HCT116 (cell line): Measurements from ENCODE around the gene MOB3B. TPM values are rescaled to one million over a fixed set of nuclear protein-coding genes. Genes with fewer than 3 reads are reported as not detected.

Experiments
- ATAC-seq: fragments of 200-7000 bp; cut with Tn5 transposase; 2 replicates; pipeline ENCODE4 v1.9.1; 2020; ENCODE audit warnings: mild to moderate bottlenecking, moderate library complexity
- BruUV-seq: library from RNA; stranded (reverse); fragments of 400-500 nt; replicated peaks from 2 replicates; lab custom pipeline; 2021; lab: Mats Ljungman, UMichigan
- CTCF ChIA-PET: fragments of 300-600 bp; sonication (Branson Sonifier 250); formaldehyde crosslinking; loops from one replicate; lab custom pipeline; 2021; ENCODE audit warnings: antibody characterized with exemption; lab: Charles Lee
- POLR2A ChIA-PET: fragments of 300-600, 350-600 bp; sonication (Branson Sonifier 250); formaldehyde crosslinking; loops from one replicate; lab custom pipeline; 2021; ENCODE audit warnings: antibody characterized with exemption; lab: Charles Lee
- RAD21 ChIA-PET, 2 experiments: fragments of 300-600 bp; sonication (Branson Sonifier 250); formaldehyde crosslinking; loops; one replicate each; lab custom pipeline; 2023; ENCODE audit warnings: low total read pairs in 2 of 2; ENCODE audit not compliant: uncharacterized antibody in 2 of 2, unreplicated experiment in 2 of 2, low non-redundant PET in 1 of 2; lab: Charles Lee
- DNase-seq: peaks from one replicate; pipeline ENCODE4 v3.0.0-alpha.2; 2010; ENCODE audit warnings: low read depth, low spot score
- H2AFZ ChIP-seq: fragments of 200-600 bp; shearing (Covaris generic), sonication (generic); 2 replicates; pipeline ENCODE4 v1.6.1; 2017; ENCODE audit warnings: low read depth, mixed run types, mixed read lengths, antibody characterized with exemption, low read length; ENCODE audit not compliant: poor library complexity, severe bottlenecking
- H3K27ac ChIP-seq: 2 replicates; pipeline ENCODE4 v1.5.1; 2012; ENCODE audit warnings: low read depth, low read length
- H3K27me3 ChIP-seq: fragments of 200-600 bp; sonication (generic); 2 replicates; pipeline ENCODE4 v1.6.1; 2016; ENCODE audit warnings: mixed run types, low read length, mixed read lengths; ENCODE audit not compliant: insufficient read depth
- H3K36me3 ChIP-seq, 2 experiments: fragments of 200-500 bp in 1 of 2; fragments of 200-600 bp in 1 of 2; sonication (Bioruptor generic) in 1 of 2; sonication (generic) in 1 of 2; 2 replicates each; pipeline versions ENCODE4 v1.5.1 to v1.6.1; 2014 to 2016; ENCODE audit warnings: low read length in 2 of 2, inconsistent platforms in 1 of 2, mixed read lengths in 1 of 2, mixed run types in 1 of 2; ENCODE audit not compliant: insufficient read depth in 2 of 2, control insufficient read depth in 1 of 2
- H3K4me1 ChIP-seq, 2 experiments: fragments of 200-600 bp in 1 of 2; sonication (generic) in 1 of 2; 2 replicates each; pipeline versions ENCODE4 v1.5.1 to v1.6.1; 2012 to 2017; ENCODE audit warnings: low read length in 2 of 2, inconsistent platforms in 1 of 2, mild to moderate bottlenecking in 1 of 2, mixed read lengths in 1 of 2, mixed run types in 1 of 2, moderate library complexity in 1 of 2; ENCODE audit not compliant: insufficient read depth in 2 of 2, control insufficient read depth in 1 of 2
- H3K4me2 ChIP-seq: fragments of 200-600 bp; sonication (generic); 2 replicates; pipeline ENCODE4 v1.6.1; 2017; ENCODE audit warnings: mixed run types, low read length, mixed read lengths
- H3K4me3 ChIP-seq, 2 experiments: fragments of 200-600 bp in 1 of 2; sonication (generic) in 1 of 2; replicated peaks in 1 of 2; 2 replicates each; pipeline ENCODE4 v1.5.1; 2011 to 2016; ENCODE audit warnings: low read length in 2 of 2, control low read depth in 1 of 2, low read depth in 1 of 2, mild to moderate bottlenecking in 1 of 2, mixed read lengths in 1 of 2, mixed run types in 1 of 2
- H3K79me2 ChIP-seq: fragments of 200-600 bp; sonication (generic); 2 replicates; pipeline ENCODE4 v1.6.1; 2017; ENCODE audit warnings: mild to moderate bottlenecking, mixed run types, low read length, moderate library complexity, mixed read lengths; ENCODE audit not compliant: insufficient read depth
- H3K9ac ChIP-seq: fragments of 200-600 bp; sonication (generic); 2 replicates; pipeline ENCODE4 v1.6.1; 2016; ENCODE audit warnings: low read length, mixed read lengths
- H3K9me2 ChIP-seq: fragments of 200-600 bp; sonication (generic), shearing (Covaris generic); 2 replicates; pipeline ENCODE4 v1.6.1; 2017; ENCODE audit warnings: mixed run types, mild to moderate bottlenecking, moderate library complexity; ENCODE audit not compliant: insufficient read depth
- H3K9me3 ChIP-seq, 2 experiments: fragments of 200-500 bp in 1 of 2; fragments of 200-600 bp in 1 of 2; sonication (Bioruptor generic) in 1 of 2; sonication (generic) in 1 of 2; 2 replicates each; pipeline ENCODE4 v1.6.1; 2014 to 2017; ENCODE audit warnings: low read length in 2 of 2, mixed read lengths in 2 of 2, inconsistent platforms in 1 of 2, low read depth in 1 of 2, mild to moderate bottlenecking in 1 of 2, mixed run types in 1 of 2, moderate library complexity in 1 of 2; ENCODE audit not compliant: control insufficient read depth in 1 of 2, insufficient read depth in 1 of 2
- H4K20me1 ChIP-seq: fragments of 200-600 bp; sonication (generic), shearing (Covaris generic); 2 replicates; pipeline ENCODE4 v1.6.1; 2017; ENCODE audit warnings: mixed run types, mild to moderate bottlenecking, moderate library complexity; ENCODE audit not compliant: insufficient read depth
- ATF3 ChIP-seq: IDR thresholded peaks from 2 replicates; pipeline ENCODE4 v1.6.1; 2012
- CBX3 ChIP-seq: IDR thresholded peaks from 2 replicates; pipeline ENCODE4 v1.6.1; 2012; ENCODE audit warnings: low read depth
- CEBPB ChIP-seq: IDR thresholded peaks from 2 replicates; pipeline ENCODE4 v1.6.1; 2012; ENCODE audit warnings: low read depth
- CTCF ChIP-seq, 3 experiments: fragments of 200-600 bp in 1 of 3; sonication (generic) in 1 of 3; IDR thresholded peaks in 2 of 3; conservative IDR thresholded peaks in 1 of 3; 2 replicates each; pipeline ENCODE4 v1.5.1; 2012 to 2017; ENCODE audit warnings: low read depth in 2 of 3, low read length in 2 of 3, antibody characterized with exemption in 1 of 3, borderline replicate concordance in 1 of 3, control low read depth in 1 of 3, mild to moderate bottlenecking in 1 of 3, mixed read lengths in 1 of 3, mixed run types in 1 of 3, moderate library complexity in 1 of 3; ENCODE audit not compliant: insufficient read depth in 1 of 3
- EGR1 ChIP-seq: IDR thresholded peaks from 2 replicates; pipeline ENCODE4 v1.6.1; 2012; ENCODE audit warnings: low read depth
- ELF1 ChIP-seq: IDR thresholded peaks from 2 replicates; pipeline ENCODE4 v1.6.1; 2012; ENCODE audit warnings: low read depth, borderline replicate concordance
- FOSL1 ChIP-seq: IDR thresholded peaks from 2 replicates; pipeline ENCODE4 v1.6.1; 2012; ENCODE audit warnings: low read depth
- JUND ChIP-seq: IDR thresholded peaks from 2 replicates; pipeline ENCODE4 v1.6.1; 2012
- MAX ChIP-seq: IDR thresholded peaks from 2 replicates; pipeline ENCODE4 v1.6.1; 2012
- POLR2A ChIP-seq: IDR thresholded peaks from 2 replicates; pipeline ENCODE4 v1.7.0; 2011; ENCODE audit warnings: borderline replicate concordance; ENCODE audit not compliant: insufficient read depth, insufficient read length; ENCODE audit errors: extremely low read depth
- POLR2AphosphoS5 ChIP-seq: IDR thresholded peaks from 2 replicates; pipeline ENCODE4 v1.6.1; 2011; ENCODE audit warnings: mild to moderate bottlenecking, low read depth, low read length, moderate library complexity
- SIN3A ChIP-seq: IDR thresholded peaks from 2 replicates; pipeline ENCODE4 v1.6.1; 2012; ENCODE audit warnings: low read depth
- SP1 ChIP-seq: IDR thresholded peaks from 2 replicates; pipeline ENCODE4 v1.6.1; 2012; ENCODE audit warnings: low read depth
- TCF7L2 ChIP-seq: IDR thresholded peaks from 2 replicates; pipeline ENCODE4 v1.7.0; 2011; ENCODE audit warnings: borderline replicate concordance, inconsistent platforms; ENCODE audit not compliant: insufficient read depth, insufficient read length; ENCODE audit errors: extremely low read depth
- YY1 ChIP-seq: IDR thresholded peaks from 2 replicates; pipeline ENCODE4 v1.6.1; 2011; ENCODE audit warnings: low read length, low read depth, moderate library complexity, mild to moderate bottlenecking; ENCODE audit not compliant: insufficient replicate concordance; ENCODE audit errors: extremely low read depth
- ZFX ChIP-seq: fragments of 450-650 bp; IDR thresholded peaks from 2 replicates; pipeline ENCODE4 v1.6.1; 2017
- ZNF274 ChIP-seq: fragments of 200-500 bp; sonication (Bioruptor generic); IDR thresholded peaks from 2 replicates; pipeline ENCODE4 v1.6.1; 2014; ENCODE audit warnings: mild to moderate bottlenecking, low read depth, low read length, inconsistent platforms
- intact Hi-C: fragments of 100-400 bp; cut with micrococcal nuclease; formaldehyde crosslinking; loops from 2 replicates; pipeline ENCODE4 v1.10.0; 2022
- total RNA-seq: library from RNA; stranded (reverse); gene quantifications from one replicate; pipeline ENCODE4 v1.2.1, GENCODE V29; 2021; ENCODE audit not compliant: unreplicated experiment

MOB3B gene
- total RNA-seq, 1 experiment from 2014 or later: 1.2 TPM

GRCh38 chr9:27387722-27388121 is 141.9 kb downstream of the MOB3B start:
- Histone ChIP-seq H3K9me3 (no peaks in the 10 kb centered on the region), H3K27me3 (peaks cover 46% of the 10 kb centered on the region; the same call in 1 of the 2 replicates), H3K27ac (no peak overlapping the region), H3K4me3 (no peak overlapping the region), H3K36me3 (no peaks in the 10 kb centered on the region), H3K4me1 (no peaks in the 10 kb centered on the region), H2AFZ (no peak overlapping the region), H3K9me2 (no peaks in the 10 kb centered on the region), H3K9ac (no peak overlapping the region), H3K4me2 (no peak overlapping the region), H4K20me1 (no peaks in the 10 kb centered on the region), H3K79me2 (no peaks in the 10 kb centered on the region)
- RAD21 ChIA-PET: no interaction called here
- ATAC-seq (peak; percentile 36; the same call in 1 of the 2 replicates), DNase-seq (no peak)
- CTCF ChIA-PET: no interaction called here
- BruUV-seq: no TSS peak
- intact Hi-C loops: loop anchor here (5.0 kb wide), 1 partner anchor 50 kb away; no protein-coding TSS in a partner anchor
- POLR2A ChIA-PET: interaction anchor here (0.6 to 1.1 kb wide), 2 partner anchors 10 to 219 kb away, joined by 3 read pairs; no protein-coding TSS in a partner anchor
- no peak for TF ChIP-seq POLR2A

- peaks cover 52% of the 10 kb centered on the region; the same call in 1 of the 2 replicates for H3K27me3 ChIP-seq
- ChIA-PET POLR2A (interaction anchor here (1.1 kb wide), 1 partner anchor 9 kb away, joined by 3 read pairs; no protein-coding TSS in a partner anchor), RAD21 (no interaction called here), CTCF (no interaction called here)
- H3K9me3 ChIP-seq: no peaks in the 10 kb centered on the region
- no peak for ATAC-seq
- no TSS peak for BruUV-seq
- no peak overlapping the region for H3K27ac ChIP-seq
- no peak overlapping the region for H3K4me3 ChIP-seq
- no peaks in the 10 kb centered on the region for H3K4me1 ChIP-seq
- no peaks in the 10 kb centered on the region for H4K20me1 ChIP-seq
- H3K36me3 ChIP-seq: no peaks in the 10 kb centered on the region
- H3K9me2 ChIP-seq: no peaks in the 10 kb centered on the region
- no peaks in the 10 kb centered on the region for H3K79me2 ChIP-seq
- H2AFZ ChIP-seq: no peak overlapping the region
- H3K4me2 ChIP-seq: no peak overlapping the region
- intact Hi-C loops: loop anchor here (5.0 kb wide), 1 partner anchor 49 kb away; no protein-coding TSS in a partner anchor
- H3K9ac ChIP-seq: no peak overlapping the region
- TF ChIP-seq ATF3 (no peak), POLR2AphosphoS5 (no peak), ZNF274 (no peak), SP1 (no peak), CEBPB (no peak), JUND (no peak), MAX (no peak), POLR2A (no peak), CBX3 (no peak), ZFX (no peak), SIN3A (no peak), YY1 (no peak), TCF7L2 (no peak), ELF1 (no peak), EGR1 (no peak), CTCF (IDR thresholded peaks at IDR 0.05 in 2 of 3, conservative IDR thresholded peaks at IDR 0.05 in 1 of 3; ENCODE audit: borderline replicate concordance in 1 of 3, insufficient read depth in 1 of 3, low read depth in 2 of 3, low read length in 2 of 3) (no peak), FOSL1 (no peak)
- DNase-seq: no peak
Measured at GRCh38 chr9:27386571-27387091, 143.0 kb downstream of the MOB3B start.
